Stimulated activated CD4-positive, alpha-beta T cell treated with anti-CD3 and anti-CD28 coated beads, Interleukin-15, amount 100 ng/mL, for 48 hours (primary cell): ENCODE data around the gene UBXN6.

Source experiments
- DNase-seq, 2 donors: peaks; one replicate each; pipeline ENCODE4 v3.0.0-alpha.2; 2020; ENCODE audit warnings: low read depth in 2 of 2

UBXN6 gene

DNA sequence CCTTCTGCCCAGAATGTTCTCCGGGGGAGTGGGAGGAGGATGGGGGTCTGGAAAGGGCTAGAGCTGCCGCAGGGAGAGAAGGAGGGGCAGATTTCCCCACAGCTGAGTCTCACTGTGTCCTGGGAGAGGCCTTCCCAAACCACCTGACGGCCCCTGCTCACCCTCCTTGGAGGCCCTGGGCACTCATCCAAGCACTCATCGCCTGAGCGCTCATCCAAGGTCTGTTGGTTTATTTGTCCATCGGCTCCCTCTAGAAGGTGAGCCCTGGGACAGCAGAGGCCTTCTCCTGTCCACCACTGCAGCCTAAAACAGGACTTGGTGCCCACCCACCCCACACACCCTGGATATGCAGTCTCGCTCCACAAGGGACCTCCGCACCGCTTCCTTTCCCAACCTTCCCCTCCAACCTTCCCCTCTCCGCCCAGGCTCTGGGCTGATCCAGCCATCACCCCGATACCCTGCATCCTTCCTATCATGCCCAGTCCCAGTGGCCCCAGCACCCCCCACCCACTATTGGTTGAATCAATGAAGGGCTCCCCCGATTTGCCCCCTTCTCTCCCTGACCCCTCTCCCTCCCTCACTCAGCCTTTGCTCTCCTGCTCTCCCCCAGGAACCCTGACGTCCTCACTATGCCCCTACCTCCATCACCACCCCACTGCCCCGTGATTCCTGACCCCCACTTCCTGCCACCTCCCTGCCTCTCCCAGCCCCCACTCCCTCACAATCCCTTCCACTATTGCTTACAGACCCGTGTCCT lies 1.7 kb downstream of the UBXN6 start:
- no peak for DNase-seq

DNA sequence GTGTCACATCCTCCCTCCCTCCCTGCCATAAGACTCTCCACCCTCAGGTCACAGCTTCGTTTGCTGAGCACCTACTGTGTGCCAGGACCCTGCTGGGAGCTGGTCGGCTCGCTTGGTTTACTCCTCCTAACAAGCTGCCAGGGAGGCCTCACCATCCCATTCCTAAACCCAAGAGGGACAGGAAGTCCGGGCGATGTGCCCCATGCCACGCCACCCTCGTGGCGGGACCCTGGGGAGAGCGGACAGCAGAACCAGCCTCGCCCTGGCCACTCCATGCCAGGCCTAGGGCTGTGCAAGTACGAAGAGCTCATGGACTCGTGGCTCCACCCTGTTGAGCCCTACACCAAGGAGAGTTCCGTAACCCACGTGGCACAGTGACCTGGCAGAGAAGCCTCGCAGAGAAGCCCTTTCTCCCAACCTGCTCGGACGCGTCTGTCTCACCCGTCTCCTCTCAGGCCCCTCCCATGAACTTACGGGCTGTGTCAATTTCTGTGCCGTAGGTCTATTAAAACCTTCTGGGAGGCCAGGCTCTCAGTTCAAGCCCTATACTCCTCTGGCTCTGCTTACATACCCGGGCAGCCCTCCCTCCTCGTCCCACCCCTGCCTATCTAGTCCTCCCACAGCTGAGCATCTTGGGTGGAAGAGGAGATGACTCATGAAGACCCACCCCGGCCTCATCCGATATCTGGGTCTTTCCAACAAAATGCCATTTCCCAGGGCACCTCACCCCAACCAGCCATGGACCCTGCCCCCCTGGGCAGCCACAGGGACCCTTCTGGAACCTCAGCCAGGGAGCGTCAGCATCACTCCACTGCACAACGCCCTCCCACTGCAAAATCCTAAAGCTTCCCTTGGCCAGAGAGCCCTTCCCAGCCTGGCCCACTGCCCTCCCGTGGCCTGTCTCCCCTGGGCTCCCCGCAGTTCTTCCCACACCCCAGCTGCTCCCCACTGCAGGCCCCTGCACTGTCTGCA lies 2.6 kb downstream of the UBXN6 start:
- DNase-seq: no peak

DNA sequence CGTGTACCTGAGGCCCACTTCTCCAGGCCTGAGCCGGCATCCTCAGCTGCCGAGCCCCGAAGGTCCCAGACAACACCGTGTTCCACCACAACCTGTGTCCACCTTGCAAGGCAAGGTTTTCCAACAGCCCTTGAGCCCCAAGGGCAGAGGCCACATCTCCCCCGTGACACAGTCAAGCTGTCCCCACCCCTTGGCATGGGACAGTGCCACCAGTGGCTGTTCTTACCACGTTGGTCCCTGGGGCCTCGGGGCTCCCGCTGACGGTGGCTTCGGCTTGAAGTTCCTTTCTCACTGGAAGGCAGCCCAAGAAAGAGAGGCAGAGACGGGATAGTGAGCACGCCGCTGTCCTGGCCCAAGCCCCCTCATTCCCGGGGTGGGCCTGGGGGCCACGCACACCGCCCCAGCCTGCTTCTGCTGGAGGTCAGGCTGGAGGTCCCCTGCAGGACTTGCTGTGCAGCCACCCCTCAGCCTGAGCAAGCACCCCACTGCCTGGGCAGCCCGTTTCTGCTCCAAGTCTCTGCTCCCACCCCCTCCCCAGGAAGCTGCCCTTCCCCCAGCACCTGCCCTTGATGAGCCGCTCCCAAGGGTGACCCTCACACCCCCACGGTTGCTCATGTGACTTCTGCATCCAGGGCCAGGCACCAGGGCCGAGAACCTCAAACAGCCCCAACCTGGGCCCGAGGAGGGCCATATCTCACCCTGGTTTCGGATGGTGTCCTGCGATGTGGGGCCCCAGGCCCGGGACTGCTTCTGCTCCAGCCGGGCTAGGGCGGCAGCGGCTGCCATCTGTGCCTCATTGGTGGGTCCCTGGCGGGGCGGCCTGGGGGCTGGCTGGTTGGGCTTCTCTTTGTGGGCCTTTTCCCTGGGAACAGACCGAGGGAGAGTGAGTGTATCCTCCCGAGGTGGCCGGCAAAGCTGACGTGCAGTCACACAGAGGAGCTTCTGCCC lies 4.1 kb downstream of the UBXN6 start:
- DNase-seq: no peak

DNA sequence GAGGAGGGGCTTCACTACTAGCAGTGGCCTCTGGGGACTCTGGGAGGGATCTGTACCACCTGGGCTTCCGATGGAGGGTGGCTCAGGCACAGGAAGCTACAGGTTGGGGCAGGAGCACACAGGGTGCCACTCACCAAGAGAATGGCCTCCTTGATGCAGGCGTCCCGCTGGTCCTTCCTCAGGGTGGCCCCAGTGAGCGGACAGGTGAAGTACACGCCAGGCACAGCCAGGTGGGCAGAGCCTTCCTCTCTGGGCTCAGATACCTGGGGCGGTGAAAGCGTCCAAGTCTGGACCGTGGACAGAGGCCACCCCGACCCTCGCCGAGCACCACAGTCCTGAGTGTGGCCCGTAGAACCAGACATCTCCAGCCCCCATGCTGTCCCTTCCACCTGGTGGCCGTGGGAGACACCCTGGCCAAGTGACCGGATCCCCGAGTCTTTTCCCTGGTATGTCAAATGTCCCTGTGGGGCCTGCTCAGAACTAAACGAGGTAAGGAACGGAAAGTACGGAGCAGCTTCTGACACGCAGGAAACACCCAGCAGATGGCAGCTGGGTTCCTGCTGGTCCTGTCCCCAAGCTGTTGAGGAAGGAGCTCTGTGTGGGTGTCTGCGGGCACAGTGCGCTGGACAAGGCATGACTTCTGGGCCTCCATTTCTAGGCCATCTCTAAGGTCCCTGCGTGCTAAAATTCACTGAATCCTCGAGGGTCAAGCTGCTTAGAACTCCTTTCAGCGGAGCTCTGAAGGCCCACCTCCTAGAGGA lies 5.2 kb downstream of the UBXN6 start:
- no peak for DNase-seq

DNA sequence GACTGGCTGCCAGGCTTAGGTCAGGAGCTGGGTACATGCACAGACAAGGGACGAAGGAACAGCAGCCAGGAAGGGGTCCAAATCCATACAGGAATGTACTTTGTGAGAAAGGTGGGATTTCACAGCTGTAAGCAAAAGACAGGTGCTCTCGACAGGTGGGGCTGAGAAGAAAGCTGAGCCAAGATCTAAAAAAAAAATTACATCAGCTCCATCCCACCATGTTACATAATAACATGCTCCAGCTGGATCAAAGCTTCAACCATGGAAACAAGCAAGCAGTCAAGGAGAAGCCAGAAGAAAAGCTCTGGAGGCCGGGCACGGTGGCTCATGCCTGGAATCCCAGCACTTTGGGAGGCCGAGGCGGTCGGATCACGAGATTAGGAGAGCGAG lies 8.0 kb downstream of the UBXN6 start:
- no peak for DNase-seq

DNA sequence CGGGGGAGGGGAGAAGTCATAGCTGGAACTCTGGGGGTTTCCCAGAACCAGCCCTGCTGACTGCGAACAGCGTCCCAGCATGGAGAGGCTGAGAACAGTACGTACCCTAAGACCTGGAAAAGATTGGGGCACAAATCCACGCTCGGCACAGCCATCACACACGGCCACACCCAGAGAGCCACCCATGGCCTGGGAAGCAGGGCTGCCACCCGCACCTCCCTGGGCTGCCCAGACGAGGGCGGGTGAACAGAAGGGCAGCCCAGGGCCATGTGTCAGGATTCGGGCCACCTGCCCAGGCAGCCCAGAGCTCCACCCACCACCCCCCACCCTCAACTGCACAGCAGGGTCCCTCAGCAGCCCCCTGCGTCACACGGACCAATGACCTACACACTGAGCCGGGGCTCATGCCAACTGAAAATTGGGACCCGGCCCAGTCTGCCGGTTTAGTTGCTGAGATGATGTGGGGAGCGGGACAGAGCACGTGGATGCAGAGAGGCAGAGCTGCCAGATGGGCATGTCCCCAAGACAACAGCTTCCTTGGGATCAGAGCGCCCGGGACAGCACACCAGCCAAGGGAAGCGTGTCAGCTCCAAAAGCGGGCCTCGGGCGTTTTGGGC lies 8.5 kb downstream of the UBXN6 start:
- DNase-seq: no peak

DNA sequence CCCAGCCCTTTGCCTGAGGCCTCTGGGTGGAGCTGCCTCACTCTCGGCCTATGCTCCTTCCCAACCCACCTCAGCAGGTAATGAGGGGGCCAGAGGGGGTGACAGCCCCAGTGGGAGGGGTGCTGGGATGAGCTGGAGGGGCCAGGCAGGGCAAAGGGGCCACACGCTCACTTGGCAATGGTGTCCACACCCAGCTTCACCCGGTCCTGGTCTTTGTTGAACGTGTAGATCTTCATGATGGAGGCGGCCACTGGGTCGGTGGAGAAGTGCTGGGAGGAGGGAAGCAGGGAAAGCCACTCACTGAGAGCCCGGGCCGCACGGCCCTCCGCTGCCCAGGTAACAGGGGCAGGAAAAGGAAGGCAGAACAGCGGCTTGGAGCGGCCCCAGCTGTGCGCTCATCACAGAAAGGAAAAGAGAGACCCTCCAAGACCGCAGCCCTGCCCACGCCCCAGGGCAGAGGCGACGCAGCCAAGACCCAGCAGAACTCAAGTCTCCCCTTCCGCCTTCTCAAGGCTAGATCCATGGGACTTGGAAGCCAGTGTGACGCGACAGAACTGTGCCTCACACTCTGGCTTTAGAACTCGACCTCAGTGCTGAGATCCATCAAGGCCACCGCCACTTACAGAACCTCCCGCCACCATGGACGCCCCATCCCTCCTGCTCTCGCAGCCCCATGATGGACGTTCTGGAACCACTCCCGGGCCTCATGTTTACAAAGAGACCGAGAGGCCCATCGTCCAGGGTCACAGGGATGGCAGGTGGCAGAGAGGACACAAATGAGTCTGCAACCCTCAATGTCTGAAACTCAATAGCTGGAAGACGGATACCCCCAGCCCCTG lies 9.2 kb downstream of the UBXN6 start:
- DNase-seq: no peak

DNA sequence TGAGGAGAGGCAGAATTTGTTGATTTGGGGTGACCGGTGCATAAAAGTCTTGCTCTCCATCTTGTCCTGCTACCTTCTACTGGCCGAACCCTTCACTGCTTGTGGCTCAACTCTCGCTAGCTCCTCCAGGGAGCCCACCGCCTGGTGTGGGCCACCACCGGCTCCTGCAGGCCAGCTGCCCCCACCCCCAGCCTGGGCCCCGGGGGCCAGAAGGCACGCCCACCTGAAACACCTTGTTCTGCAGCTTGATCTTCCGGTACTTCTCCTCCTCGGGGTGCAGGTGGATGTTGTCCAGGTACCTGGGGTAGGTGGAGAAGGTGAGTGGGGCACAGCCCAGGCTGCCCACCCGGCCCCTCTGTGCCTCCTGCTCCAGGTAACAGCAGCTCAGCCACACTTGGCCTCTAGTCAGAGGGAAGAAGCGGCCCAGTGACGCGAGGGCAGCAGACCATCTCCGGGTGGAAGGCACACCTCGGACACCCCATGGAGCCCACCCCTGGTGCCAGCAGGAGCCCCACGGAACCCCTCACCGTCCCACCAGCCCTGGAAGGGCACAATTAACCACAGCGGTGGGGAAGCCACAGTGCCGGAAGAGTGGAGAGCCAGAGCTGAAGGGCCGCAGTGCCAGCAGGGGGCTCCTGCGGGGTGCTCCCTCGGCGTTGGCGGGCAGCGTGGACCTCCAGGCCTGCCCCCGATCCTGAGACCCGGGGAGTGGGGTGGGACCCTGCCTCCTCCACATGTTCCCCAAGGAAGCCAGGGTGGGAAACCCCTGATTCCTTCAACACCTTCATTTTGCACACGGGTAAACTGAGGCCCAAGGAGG lies 10.1 kb downstream of the UBXN6 start:
- DNase-seq: no peak

DNA sequence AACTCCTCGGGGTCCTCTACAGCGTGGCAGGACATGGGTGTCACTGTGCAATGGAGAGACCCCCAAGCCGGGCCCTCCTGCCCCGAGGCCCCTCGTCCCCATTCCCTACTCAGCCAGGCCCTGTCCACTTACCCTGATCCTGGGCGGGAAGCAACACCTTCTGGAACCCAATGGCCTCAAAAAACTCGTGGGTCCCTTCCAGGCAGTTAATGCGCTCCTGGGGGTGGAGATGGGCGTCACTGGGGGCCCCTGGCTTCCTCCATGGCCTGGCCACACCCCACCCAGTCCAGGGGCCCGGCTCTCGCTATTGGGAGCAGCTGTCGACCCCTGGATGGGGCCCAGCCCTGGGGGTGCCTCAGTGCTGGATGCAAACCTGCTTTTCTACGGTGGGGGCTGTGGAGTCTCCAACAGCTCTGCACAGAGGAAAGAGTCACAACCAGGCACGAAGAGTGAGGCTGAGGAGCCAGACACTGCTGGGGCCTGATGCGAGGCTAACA lies 10.8 kb downstream of the UBXN6 start:
- DNase-seq: no peak

DNA sequence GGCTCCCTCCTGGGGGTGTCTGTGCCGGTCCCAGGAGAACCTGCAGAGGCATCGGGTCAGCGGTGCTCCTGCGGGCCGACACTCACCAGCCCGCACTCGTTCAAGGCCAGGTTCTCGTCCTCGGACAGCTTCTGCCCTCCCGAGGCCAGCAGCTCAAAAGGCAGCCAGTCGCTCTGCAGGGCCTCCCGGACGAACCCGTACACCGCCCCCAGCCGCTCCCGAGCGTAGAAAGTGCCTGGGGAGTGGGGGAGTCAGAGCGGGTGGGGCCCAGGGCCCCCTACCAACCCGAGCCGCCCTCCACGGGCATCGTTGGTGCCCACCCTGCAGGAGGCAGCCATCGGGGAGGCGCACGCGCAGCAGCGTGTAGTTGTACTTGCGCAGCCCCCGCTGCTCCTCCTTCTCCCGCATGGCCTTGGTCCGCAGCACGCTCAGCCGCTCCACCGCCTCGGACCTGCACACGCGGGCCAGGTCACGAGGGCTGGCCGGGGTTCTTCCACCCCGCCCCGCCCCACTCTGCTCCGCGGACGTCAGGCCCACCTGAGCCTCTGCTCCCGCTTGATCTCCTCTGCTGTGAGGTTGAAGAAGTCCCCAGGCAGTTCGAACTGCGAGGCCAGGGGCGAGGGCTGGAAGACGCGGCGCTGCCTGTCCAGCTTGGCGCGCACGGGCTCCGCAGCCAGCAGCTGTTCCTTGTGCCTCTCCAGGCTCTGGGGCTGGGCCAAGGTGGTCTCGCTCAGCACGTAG lies 11.5 kb downstream of the UBXN6 start:
- no peak for DNase-seq

DNA sequence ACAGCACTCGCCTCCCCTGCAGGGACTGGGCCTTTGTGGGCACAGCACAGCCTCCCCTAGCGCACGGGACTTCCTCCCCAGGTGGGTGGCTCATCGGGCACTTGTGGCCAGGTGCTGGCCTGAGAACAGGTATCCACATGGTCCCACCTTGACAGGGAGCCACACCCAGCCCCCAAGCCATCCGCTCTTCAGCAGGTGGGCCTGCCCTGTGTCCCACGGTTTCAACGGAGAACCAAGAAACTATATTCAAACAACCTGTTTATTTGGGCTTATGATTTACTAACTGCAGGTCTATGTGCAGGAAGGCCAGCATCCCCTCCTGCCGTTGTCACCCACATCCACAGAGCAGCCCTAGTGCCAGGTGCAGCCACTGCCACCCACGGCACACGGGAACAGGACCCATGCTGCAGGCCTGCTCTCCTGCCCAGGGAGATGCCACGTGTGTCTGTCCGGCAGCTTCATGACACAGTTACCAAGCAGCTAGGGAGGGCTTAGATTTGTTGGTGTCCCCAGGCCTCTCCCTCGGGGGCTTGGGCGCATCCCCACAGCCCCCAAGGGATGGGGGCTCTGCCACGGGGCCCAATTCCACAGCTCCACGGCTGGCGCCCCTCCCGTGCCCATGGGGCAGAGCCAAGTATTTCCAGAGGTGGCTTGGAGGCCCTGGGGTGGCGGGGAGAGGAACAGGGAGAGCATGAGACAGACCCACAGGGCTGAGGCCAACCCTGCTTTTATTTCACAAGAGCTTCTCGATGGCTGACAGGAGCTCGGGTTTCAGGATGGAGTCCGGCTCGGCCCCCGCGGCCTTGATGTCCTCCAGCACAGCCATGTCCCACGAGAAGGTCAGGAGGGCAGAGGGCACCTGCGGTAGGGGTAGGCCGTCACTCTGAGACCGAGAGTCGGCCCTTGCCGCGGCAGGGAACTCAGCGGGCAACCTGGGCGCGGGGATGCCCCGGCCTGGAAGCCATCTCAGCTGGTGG lies 12.5 kb downstream of the UBXN6 start:
- no peak for DNase-seq

DNA sequence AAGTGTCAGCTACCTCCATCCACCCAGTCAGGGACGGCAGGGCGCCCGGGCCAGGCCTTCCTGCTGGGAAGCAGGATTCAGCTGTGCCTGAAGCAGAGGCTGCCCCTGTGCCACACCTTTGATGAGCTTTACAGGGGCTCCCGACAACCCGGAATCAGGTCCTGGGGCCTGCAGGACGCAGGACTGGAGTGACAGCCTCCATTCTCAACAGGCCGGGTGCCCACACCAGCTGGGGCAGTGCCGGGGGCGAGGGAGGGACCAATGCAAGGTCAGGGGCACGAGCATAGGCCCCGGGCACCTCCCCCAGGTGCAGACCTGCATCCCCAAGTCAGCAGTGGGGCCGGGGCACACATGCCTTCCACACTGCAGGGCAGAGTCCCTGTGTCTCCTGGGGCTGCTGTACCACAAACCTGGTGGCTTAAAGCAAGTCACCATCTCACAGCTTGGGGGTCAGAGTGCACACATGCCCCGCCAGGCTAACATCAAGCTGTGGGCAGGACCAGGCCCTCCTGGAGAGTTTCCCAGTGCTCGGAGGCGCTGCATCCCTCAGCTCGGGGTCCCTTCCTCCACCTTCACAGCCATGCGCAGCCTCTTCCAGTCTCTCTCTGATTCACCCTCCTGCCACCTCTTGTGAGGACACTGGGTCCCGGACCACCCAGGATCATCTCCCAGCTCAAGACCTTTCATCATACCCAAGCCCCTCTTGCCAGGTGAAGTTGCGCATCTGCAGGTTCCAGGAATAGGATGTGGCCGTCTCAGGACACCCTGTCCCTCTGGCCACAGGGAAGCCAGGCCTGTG lies 13.4 kb downstream of the UBXN6 start:
- no peak for DNase-seq

DNA sequence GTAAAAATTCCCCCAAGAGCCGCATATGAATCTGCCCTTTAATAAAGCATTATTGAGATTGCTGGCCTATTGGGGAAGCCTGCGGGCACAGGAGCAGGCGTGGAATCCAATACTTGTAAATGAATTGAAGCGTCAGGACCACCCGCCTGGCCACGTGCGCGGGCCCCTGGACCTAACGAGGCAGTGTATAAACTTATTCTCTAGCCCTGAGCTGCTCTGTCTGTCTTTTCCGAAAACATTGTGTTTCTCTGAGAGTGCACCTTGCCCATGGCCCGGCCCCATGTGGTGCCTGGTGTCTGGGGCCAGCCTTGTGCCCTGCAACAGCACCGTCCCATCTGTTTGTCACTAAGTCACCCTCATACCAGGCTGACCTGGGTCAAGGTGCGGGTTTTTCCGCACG lies 14.4 kb downstream of the UBXN6 start:
- DNase-seq: no peak

DNA sequence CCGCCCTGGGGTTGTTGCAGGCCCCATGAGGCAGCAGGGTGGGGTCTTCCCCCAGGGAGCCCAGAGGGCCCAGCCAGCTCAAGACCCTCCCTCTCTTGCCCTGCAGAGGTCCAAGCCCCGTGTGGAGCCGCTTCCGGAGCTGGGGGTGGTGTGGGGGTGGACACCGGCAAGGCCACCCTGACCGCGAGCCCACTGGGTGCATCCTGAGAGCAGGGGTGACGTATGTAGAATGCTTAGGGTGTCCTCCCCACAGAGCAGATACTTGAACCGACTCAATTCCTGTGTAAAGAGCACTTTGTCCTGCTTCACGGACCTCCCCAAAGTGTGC lies 14.8 kb downstream of the UBXN6 start:
- DNase-seq: no peak

DNA sequence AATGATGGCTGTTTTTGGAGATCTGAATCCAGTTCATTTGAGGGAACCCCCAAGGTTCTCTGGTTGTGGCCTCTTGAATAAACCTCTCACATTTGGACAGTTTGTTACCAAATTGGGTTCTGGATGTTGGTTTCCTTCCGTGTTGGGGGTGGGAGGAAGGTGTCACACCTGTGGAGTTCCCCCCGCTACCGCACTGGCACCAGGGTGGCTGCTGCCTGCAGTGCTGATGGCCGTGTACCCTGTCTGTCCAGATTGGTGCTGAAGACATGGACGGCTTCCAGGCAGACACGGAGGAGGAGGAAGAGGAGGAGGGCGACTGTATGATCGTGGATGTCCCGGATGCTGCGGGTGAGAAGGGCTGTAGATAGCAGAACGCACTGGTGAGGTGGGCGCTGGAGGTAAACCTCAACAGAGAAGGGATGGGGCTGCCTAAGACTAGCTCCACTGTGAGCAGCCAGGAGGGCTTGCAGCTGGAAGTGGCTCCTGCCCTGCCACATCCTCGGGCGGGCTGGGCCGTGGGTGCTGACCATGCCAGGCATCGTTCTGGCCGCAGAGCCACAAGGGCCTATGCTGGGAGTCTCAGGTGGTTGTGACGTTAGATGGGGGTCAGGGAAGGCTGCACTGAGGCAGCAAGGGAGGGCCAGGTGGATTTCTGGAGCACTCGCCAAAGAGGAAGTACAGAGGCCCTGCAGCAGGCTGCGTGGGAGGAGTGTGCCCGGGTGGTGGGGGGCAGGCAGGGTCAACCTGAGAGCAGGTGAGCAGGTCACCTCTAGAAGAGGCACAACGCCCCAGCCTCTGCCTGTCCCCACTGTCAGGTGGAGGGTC lies 15.4 kb downstream of the UBXN6 start:
- no peak for DNase-seq
